ENCODE measurements around the gene TRIM72.

GRCh38 chr16:31243734-31244670 lies 30.1 kb downstream of the TRIM72 start:
- TF ChIP-seq CTCF (IDR thresholded peaks at IDR 0.05) (no peak), POLR2A (IDR thresholded peaks at IDR 0.05) (no peak)

Measured in uterus (tissue), 2 donors.